ENCODE data around the gene FAAP24. TPM values are rescaled to one million over a fixed set of nuclear protein-coding genes. Genes with fewer than 3 reads are reported as not detected.
"Not testable (repeated sequence)": the region's sequence is repeated elsewhere in the genome, so short reads cannot be mapped to it uniquely, and the experiment has no call there.

The FAAP24 gene
- total and polyA plus RNA-seq, 12 donors: 0.40 to 1.3 (median 0.65) TPM; not detected in 1

- intact Hi-C loops (cut with DNase I): no loop called here
- peaks cover 0 to 12% (median 1%) of the 10 kb centered on the region in 11 donors for H3K9me3 ChIP-seq
- ATAC-seq: no peak
- H3K27ac ChIP-seq: no peak overlapping the region
- no peaks in the 10 kb centered on the region for H3K27me3 ChIP-seq
- no peaks in the 10 kb centered on the region for H3K4me1 ChIP-seq
- H3K36me3 ChIP-seq: peaks cover 0 to 100% (median 34%) of the 10 kb centered on the region in 9 donors
- WGBS, 2 donors: 96 to 98% methylated on average over 3 of the region's 3 CpGs
- DNase-seq: no peak
- H3K4me3 ChIP-seq: no peak overlapping the region
- TF ChIP-seq CTCF (IDR thresholded peaks at IDR 0.05): no peak
These were observed 38.5 kb upstream of the FAAP24 start for GRCh38 chr19:32933571-32933970.

- no peaks in the 10 kb centered on the region for H3K4me1 ChIP-seq
- intact Hi-C loops (cut with DNase I): no loop called here
- no peaks in the 10 kb centered on the region for H3K27me3 ChIP-seq
- no peak overlapping the region for H3K27ac ChIP-seq
- no peak for ATAC-seq
- no peak for TF ChIP-seq CTCF (IDR thresholded peaks at IDR 0.05)
- H3K4me3 ChIP-seq: no peak overlapping the region
- WGBS, 2 donors: 91 to 93% methylated on average over 9 of the region's 9 CpGs
- peaks cover 0 to 97% (median 16%) of the 10 kb centered on the region in 9 donors for H3K36me3 ChIP-seq
- DNase-seq: no peak
- peaks cover 0 to 7% (median 0%) of the 10 kb centered on the region in 11 donors for H3K9me3 ChIP-seq
These were observed 36.4 kb upstream of the FAAP24 start for GRCh38 chr19:32935629-32936028.

- Histone ChIP-seq H3K4me1 (no peaks in the 10 kb centered on the region), H3K36me3 (peaks cover 0 to 96% (median 12%) of the 10 kb centered on the region in 9 donors), H3K27ac (no peak overlapping the region), H3K4me3 (no peak overlapping the region), H3K9me3 (peaks cover 0 to 7% (median 0%) of the 10 kb centered on the region in 11 donors), H3K27me3 (no peaks in the 10 kb centered on the region)
- intact Hi-C loops (cut with DNase I): no loop called here
- peak in 2 of 8 donors; percentile 20 to 62 for ATAC-seq
- DNase-seq: no peak
- no peak for TF ChIP-seq CTCF (IDR thresholded peaks at IDR 0.05)
- 98 to 100% methylated on average over 8 of the region's 8 CpGs for WGBS, 2 donors
These were observed 36.0 kb upstream of the FAAP24 start for GRCh38 chr19:32936065-32936464.

- peaks cover 0 to 96% (median 21%) of the 10 kb centered on the region in 9 donors for H3K36me3 ChIP-seq
- DNase-seq; H3K27me3 ChIP-seq; H3K9me3 ChIP-seq; H3K4me1 ChIP-seq; H3K27ac ChIP-seq; H3K4me3 ChIP-seq; ATAC-seq; intact Hi-C loops (cut with DNase I): not testable (repeated sequence)
- 95 to 97% methylated on average over 5 of the region's 5 CpGs for WGBS, 2 donors
These were observed 30.8 kb upstream of the FAAP24 start for GRCh38 chr19:32941273-32941672.

- 74 to 95% methylated on average over 3 of the region's 3 CpGs for WGBS, 2 donors
- Histone ChIP-seq H3K27ac (no peak overlapping the region), H3K4me3 (no peak overlapping the region), H3K4me1 (no peaks in the 10 kb centered on the region), H3K9me3 (no peaks in the 10 kb centered on the region), H3K27me3 (no peaks in the 10 kb centered on the region), H3K36me3 (peaks cover 0 to 98% (median 41%) of the 10 kb centered on the region in 9 donors)
- DNase-seq: no peak
- no peak for TF ChIP-seq CTCF (IDR thresholded peaks at IDR 0.05)
- no peak for ATAC-seq
- intact Hi-C loops (cut with DNase I): no loop called here
These were observed 26.8 kb upstream of the FAAP24 start for GRCh38 chr19:32945260-32945659.
